ENCODE results near the gene SP1. TPM values are rescaled to one million over a fixed set of nuclear protein-coding genes. Genes with fewer than 3 reads are reported as not detected.
"Not testable (repeated sequence)": the region's sequence is repeated elsewhere in the genome, so short reads cannot be mapped to it uniquely, and the experiment has no call there.

SP1 gene
- total RNA-seq, 1 donor from 2014 or later = 50.6 TPM

DNA sequence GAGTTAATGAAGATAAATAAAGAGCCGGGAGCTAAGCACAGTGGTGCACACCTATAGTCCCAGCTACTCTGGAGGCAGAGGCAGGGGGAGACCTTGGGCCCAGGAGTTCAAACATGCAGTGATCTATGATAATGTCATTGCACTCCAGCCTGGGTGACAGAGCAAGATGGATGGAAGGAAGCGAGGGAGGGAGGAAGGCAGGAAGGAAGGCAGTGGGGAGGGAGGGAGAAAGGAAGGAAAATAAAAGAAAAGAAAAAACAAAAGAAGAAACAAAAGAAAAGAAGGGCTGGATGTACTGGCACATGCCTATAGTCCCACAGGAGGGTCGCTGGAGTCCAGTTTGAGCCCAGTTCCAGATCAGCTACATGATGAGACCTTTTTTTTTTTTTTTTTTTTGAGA is 24.9 kb upstream of the SP1 start:
- Histone ChIP-seq H3K79me2 (ENCODE audit: insufficient read depth, low read length) (no peaks in the 10 kb centered on the region), H3K36me3 (ENCODE audit: insufficient read depth, low read length) (no peaks in the 10 kb centered on the region), H2AFZ (ENCODE audit: low read depth, low read length) (no peak overlapping the region), H3K27ac (ENCODE audit: low read depth, low read length) (no peak overlapping the region), H3K4me3 (ENCODE audit: insufficient read depth, low read depth, low read length) (no peak overlapping the region), H3K4me2 (ENCODE audit: low read length) (no peak overlapping the region), H3K4me1 (ENCODE audit: insufficient read depth, low read length) (no peaks in the 10 kb centered on the region), H3K9ac (ENCODE audit: low read length) (no peak overlapping the region), H3K9me3 (ENCODE audit: insufficient read depth, low read depth, low read length) (no peaks in the 10 kb centered on the region), H4K20me1 (ENCODE audit: insufficient read depth, low read length) (no peaks in the 10 kb centered on the region), H3K27me3 (ENCODE audit: insufficient read depth, low read length) (no peaks in the 10 kb centered on the region)
- no peak for TF ChIP-seq EZH2 (IDR thresholded peaks at IDR 0.05; ENCODE audit: insufficient read depth, low read length)
- TF ChIP-seq, protein P1, sequence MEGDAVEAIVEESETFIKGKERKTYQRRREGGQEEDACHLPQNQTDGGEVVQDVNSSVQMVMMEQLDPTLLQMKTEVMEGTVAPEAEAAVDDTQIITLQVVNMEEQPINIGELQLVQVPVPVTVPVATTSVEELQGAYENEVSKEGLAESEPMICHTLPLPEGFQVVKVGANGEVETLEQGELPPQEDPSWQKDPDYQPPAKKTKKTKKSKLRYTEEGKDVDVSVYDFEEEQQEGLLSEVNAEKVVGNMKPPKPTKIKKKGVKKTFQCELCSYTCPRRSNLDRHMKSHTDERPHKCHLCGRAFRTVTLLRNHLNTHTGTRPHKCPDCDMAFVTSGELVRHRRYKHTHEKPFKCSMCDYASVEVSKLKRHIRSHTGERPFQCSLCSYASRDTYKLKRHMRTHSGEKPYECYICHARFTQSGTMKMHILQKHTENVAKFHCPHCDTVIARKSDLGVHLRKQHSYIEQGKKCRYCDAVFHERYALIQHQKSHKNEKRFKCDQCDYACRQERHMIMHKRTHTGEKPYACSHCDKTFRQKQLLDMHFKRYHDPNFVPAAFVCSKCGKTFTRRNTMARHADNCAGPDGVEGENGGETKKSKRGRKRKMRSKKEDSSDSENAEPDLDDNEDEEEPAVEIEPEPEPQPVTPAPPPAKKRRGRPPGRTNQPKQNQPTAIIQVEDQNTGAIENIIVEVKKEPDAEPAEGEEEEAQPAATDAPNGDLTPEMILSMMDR (IDR thresholded peaks at IDR 0.05; ENCODE audit: insufficient read depth, low read depth, low read length) = no peak
- no peaks in the 10 kb centered on the region for H3K36me3 Mint-ChIP-seq (ENCODE audit: low read depth, unreplicated experiment)
- H3K9me3 Mint-ChIP-seq (ENCODE audit: unreplicated experiment) = no peaks in the 10 kb centered on the region
- H3K4me1 Mint-ChIP-seq (ENCODE audit: low read depth, unreplicated experiment) = no peaks in the 10 kb centered on the region
- no peak overlapping the region for H3K27ac Mint-ChIP-seq (ENCODE audit: unreplicated experiment)
- no peak for DNase-seq (ENCODE audit: low read depth)
- no peak overlapping the region for H3K4me3 Mint-ChIP-seq (ENCODE audit: unreplicated experiment)
- no peaks in the 10 kb centered on the region for H3K27me3 Mint-ChIP-seq (ENCODE audit: low read depth, unreplicated experiment)
- FAIRE-seq = no peak

DNA sequence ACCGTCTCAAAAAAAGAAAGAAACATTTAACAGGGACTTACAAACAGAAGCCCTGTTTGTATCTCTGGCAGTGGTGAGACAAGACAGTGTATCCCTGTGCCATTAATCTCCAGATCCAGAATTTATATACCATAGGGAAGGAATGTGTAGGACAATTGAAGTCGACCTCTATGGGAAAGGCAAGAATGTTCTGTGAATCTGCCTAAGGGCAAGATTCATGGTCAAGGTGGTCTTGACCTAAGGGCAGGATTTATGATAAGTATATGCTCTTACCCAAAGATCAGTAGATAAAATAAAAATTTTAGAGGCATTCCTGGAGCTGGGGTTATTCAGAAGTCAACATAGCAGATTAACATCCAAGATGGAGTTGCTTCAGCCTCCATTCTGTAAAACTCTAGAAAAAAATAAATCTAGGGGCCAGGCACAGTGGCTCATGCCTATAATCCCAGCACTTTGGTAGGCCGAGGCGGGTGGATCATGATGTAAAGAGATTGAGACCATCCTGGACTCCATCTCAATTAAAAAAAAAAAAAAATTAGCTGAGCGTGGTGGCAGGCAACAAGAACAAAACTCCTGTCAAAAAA is 21.0 kb upstream of the SP1 start:
- H2AFZ ChIP-seq (ENCODE audit: low read depth, low read length) = no peak overlapping the region
- no peak overlapping the region for H3K9ac ChIP-seq (ENCODE audit: low read length)
- H3K4me2 ChIP-seq (ENCODE audit: low read length) = no peak overlapping the region
- H3K27me3 ChIP-seq (ENCODE audit: insufficient read depth, low read length) = no peaks in the 10 kb centered on the region
- H3K27ac ChIP-seq (ENCODE audit: low read depth, low read length) = no peak overlapping the region
- no peak for FAIRE-seq
- Mint-ChIP-seq H3K36me3 (ENCODE audit: low read depth, unreplicated experiment) (no peaks in the 10 kb centered on the region), H3K4me1 (ENCODE audit: low read depth, unreplicated experiment) (no peaks in the 10 kb centered on the region), H3K27me3 (ENCODE audit: low read depth, unreplicated experiment) (no peaks in the 10 kb centered on the region), H3K9me3 (ENCODE audit: unreplicated experiment) (no peaks in the 10 kb centered on the region), H3K4me3 (ENCODE audit: unreplicated experiment) (no peak overlapping the region), H3K27ac (ENCODE audit: unreplicated experiment) (no peak overlapping the region)
- no peaks in the 10 kb centered on the region for H3K4me1 ChIP-seq (ENCODE audit: insufficient read depth, low read length)
- H3K79me2 ChIP-seq (ENCODE audit: insufficient read depth, low read length) = no peaks in the 10 kb centered on the region
- H4K20me1 ChIP-seq (ENCODE audit: insufficient read depth, low read length) = no peaks in the 10 kb centered on the region
- TF ChIP-seq, protein P1 (IDR thresholded peaks at IDR 0.05; ENCODE audit: insufficient read depth, low read depth, low read length) = no peak
- TF ChIP-seq EZH2 (IDR thresholded peaks at IDR 0.05; ENCODE audit: insufficient read depth, low read length) = no peak
- H3K36me3 ChIP-seq (ENCODE audit: insufficient read depth, low read length) = no peaks in the 10 kb centered on the region
- no peak for DNase-seq (ENCODE audit: low read depth)
- no peaks in the 10 kb centered on the region for H3K9me3 ChIP-seq (ENCODE audit: insufficient read depth, low read depth, low read length)
- no peak overlapping the region for H3K4me3 ChIP-seq (ENCODE audit: insufficient read depth, low read depth, low read length)

DNA sequence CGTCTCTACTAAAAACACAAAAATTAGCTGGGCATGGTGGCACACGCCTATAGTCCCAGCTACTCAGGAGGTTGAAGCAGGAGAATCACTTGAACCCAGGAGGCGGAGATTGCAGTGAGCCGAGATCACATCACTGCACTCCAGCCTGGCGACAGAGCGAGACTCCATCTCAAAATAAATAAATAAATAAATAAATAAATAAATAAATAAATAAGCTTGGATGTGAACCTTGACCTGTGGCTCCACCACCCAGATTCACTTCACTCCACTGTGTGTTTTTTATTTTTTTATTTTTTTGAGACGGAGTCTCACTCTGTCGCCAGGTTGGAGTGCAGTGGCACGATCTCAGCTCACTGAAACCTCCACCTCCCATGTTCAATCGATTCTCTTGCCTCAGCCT is 18.3 kb upstream of the SP1 start:
- H3K9me3 ChIP-seq (ENCODE audit: insufficient read depth, low read depth, low read length); DNase-seq (ENCODE audit: low read depth); H3K4me1 Mint-ChIP-seq (ENCODE audit: low read depth, unreplicated experiment); H3K36me3 ChIP-seq (ENCODE audit: insufficient read depth, low read length); H3K9me3 Mint-ChIP-seq (ENCODE audit: unreplicated experiment); H3K4me2 ChIP-seq (ENCODE audit: low read length); H3K4me3 Mint-ChIP-seq (ENCODE audit: unreplicated experiment); FAIRE-seq; H3K79me2 ChIP-seq (ENCODE audit: insufficient read depth, low read length); H3K27ac Mint-ChIP-seq (ENCODE audit: unreplicated experiment); H2AFZ ChIP-seq (ENCODE audit: low read depth, low read length); H3K27me3 Mint-ChIP-seq (ENCODE audit: low read depth, unreplicated experiment); H3K27ac ChIP-seq (ENCODE audit: low read depth, low read length); H3K4me3 ChIP-seq (ENCODE audit: insufficient read depth, low read depth, low read length); H4K20me1 ChIP-seq (ENCODE audit: insufficient read depth, low read length); H3K36me3 Mint-ChIP-seq (ENCODE audit: low read depth, unreplicated experiment); H3K9ac ChIP-seq (ENCODE audit: low read length); H3K27me3 ChIP-seq (ENCODE audit: insufficient read depth, low read length); H3K4me1 ChIP-seq (ENCODE audit: insufficient read depth, low read length): not testable (repeated sequence)
